GM21360 (cell line): Measurements from ENCODE around the gene ANKS1B.
A peak's percentile ranks its signal among the peaks of the same experiment; 100 is the strongest.

Experiments
- ATAC-seq: cut with Tn5 transposase; IDR thresholded peaks from one replicate; pipeline ENCODE4 v1.9.1; 2021; ENCODE audit warnings: mild to moderate bottlenecking, moderate library complexity; ENCODE audit not compliant: unreplicated experiment

ANKS1B gene

DNA sequence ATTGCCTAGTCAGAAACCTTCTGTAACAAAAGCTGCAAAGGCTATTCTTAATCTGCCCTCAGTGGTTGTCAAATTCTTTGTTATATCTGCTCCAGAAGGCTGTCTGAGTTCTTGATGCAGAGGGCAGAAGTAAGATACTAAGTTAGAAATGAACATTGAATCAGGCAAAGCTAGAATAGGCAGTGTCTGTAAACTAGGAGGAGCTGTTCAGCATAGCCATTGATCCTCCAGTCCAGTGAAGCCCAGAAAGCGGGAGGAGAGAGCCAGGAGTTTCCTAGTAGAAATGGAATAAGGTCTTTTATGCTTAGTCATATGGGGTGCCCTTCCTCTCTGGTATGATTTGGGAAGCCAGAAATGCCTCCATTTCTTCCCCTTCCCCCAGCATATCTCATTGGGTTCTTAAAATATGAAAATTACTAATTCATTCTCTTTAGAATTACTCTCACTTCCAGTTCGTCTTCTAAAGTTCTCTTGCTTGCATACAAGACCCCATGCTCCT lies 1263.5 kb downstream of the ANKS1B start:
- no peak for ATAC-seq

- ATAC-seq = peak; percentile 53
Measured at GRCh38 chr12:98719515-98720504, 1264.9 kb downstream of the ANKS1B start.

DNA sequence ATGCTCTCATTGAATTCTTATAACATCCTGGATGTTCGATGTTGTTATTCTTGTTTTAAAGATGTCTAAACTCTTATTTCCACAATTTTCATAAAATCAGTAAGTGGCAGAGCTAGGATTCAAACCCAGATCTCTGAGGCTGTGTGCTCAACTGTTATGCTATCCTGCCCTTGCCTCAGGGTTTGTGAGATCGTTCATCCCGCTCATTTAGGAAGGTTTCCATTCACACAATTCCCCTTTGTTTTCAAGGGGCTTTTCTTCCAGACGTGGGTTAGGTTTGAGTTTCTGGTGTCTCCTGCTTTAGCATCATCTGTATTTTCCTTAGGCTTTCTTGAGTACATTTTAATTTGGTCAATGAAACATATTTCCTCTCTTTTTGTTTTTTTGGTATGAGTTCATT lies 1270.3 kb downstream of the ANKS1B start:
- ATAC-seq = no peak

DNA sequence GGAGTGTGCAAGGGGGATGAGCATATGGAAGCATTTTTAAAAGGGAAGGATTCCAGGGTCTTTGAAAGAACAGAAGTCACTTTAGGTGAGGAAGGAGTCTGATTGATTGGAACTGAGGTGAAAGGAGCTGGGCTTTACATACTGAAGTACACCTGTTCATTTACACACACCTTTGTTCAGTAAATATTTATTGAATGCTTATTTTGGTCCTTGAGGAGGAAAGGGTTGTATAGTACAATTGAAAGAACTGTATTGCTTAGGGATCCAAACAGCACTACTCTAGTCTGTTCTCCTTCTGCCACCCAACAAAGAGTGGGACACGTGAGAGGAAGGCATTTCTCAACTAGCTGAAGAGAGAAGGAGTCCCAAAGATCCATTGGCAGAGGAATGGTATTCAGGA lies 1275.7 kb downstream of the ANKS1B start:
- no peak for ATAC-seq

GRCh38 chr12:98701166-98701565 lies 1283.6 kb downstream of the ANKS1B start:
- ATAC-seq = no peak

- ATAC-seq = no peak
Measured at GRCh38 chr12:98699586-98699985, 1285.2 kb downstream of the ANKS1B start.

DNA sequence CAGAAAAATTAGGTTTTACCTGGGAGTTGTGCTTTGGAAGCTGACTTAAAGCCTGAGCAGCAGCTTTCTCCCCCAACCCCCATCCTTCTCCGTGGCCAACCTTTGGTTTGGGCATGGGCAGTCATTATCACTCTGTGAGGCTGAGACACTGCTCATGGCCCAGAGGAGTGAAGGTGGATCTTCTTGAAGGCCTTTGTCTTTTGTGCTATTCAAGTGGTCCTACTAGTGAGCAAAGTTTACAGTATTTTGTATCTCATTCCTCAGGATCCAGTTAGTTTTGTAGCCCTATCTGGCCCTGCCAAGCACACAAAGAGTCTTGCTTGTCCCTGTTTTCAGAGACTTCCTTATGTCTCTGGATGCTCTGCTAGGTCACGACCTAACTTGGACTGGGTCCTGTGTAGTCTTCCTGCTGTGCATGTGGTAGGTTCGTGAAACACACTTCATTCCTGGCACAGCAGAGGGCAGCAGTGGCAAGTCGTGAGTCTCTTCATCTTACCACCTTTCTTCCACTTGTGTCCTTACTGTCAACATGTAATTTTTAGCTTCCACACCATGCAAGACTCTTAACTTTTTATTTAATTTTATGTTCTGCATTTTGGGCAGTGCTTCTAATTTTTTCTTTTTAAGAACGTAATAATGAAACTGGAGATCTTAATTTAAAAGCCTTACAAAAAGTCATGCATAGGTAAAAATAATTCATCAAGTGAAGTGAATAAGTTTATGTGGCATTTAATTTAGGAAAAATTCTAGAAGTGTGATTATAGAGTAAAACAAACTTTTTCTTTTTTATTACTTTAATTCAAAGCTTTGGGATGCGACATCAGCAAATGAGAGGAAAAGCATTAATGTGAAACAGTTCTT lies 1285.9 kb downstream of the ANKS1B start:
- peak; percentile 96 for ATAC-seq

DNA sequence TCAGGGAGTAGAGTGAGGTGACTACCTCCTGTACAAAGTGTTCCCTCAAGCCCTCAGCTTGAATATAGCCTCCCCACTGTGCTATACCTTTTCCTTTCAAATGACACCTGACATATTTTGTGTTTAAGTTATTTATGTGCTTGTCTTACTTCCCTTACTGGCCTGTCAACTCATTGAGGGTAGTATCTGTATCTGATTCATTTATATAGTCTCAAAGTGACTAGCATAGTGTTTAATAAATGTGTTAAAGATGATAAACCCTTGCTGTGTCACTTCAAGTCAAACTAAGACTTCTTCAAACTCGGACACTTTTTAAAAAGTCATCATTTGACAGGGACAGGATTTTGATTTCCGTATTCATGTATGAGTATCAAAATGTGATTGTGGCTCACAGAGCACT lies 1287.5 kb downstream of the ANKS1B start:
- ATAC-seq = no peak

DNA sequence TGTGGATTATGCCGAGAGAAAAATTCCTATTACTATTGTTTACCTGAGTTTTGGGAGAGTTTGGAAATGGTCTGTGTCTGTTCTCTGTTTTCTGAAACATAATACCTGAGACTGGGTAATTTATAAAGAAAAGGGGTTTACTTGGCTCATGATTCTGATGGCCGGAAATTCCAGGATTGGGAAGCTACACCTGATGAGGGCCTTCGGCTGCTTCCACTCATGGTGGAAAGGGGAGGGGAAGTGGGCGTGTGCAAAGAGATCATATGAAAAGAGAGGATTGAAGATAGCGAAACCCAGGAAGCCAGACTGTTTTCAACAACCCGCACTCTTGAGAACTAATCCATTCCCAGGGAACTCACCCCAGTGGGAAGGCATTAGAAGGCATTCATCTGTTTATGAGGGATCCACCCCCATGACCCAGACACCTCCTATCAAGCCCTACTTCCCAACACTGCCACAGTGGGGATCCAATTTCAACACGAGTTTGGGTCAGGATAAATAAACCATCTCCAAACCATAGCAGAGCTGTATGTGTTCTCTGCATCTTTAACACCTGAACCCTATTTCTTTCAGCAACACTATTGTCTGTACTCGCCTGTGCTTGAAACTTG lies 1288.6 kb downstream of the ANKS1B start:
- ATAC-seq = no peak

- ATAC-seq = no peak
Measured at GRCh38 chr12:98691351-98691750, 1293.4 kb downstream of the ANKS1B start.

DNA sequence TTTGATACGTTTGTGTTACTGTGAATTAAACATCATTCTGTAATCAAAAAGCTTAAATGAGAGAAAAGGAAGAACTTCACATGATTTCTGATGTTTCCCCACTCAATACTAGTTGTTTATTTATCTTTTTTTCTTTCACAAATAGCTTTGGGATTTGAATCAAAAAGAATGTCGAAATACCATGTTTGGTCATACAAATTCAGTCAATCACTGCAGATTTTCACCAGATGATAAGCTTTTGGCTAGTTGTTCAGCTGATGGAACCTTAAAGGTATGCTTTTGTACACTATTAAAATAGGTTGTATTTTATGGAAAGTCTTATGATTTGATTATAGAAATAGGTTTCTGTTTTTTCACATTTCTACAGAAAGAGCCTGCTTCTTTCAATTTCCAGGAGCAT lies 1298.1 kb downstream of the ANKS1B start:
- no peak for ATAC-seq
